ENCODE data around the gene PGLYRP4.
A peak's percentile ranks its signal among the peaks of the same experiment; 100 is the strongest.
"Not testable (repeated sequence)": the region's sequence is repeated elsewhere in the genome, so short reads cannot be mapped to it uniquely, and the experiment has no call there.

Gene PGLYRP4

GRCh38 chr1:153356392-153357075 is 7.9 kb upstream of the PGLYRP4 start:
- no peak for DNase-seq

- peak; percentile 67 for DNase-seq
These were observed 6.9 kb upstream of the PGLYRP4 start for GRCh38 chr1:153355445-153356071.

- no peak for DNase-seq
These were observed 6.0 kb upstream of the PGLYRP4 start for GRCh38 chr1:153354515-153355193.

- DNase-seq: no peak
These were observed 4.7 kb upstream of the PGLYRP4 start for GRCh38 chr1:153353226-153353947.

GRCh38 chr1:153352523-153352922 is 3.9 kb upstream of the PGLYRP4 start:
- DNase-seq: peak; percentile 56

GRCh38 chr1:153350321-153350957 is 1.8 kb upstream of the PGLYRP4 start:
- no peak for DNase-seq

GRCh38 chr1:153349363-153350320 is 1.0 kb upstream of the PGLYRP4 start:
- DNase-seq: no peak

GRCh38 chr1:153347856-153348255 is 785 bp downstream of the PGLYRP4 start:
- DNase-seq: no peak

GRCh38 chr1:153347049-153347448 is 1.6 kb downstream of the PGLYRP4 start:
- not testable (repeated sequence) for DNase-seq

- DNase-seq: no peak
These were observed 2.4 kb downstream of the PGLYRP4 start for GRCh38 chr1:153346077-153346723.

- DNase-seq: no peak
These were observed 3.2 kb downstream of the PGLYRP4 start for GRCh38 chr1:153345187-153346076.

GRCh38 chr1:153344718-153345025 is 4.0 kb downstream of the PGLYRP4 start:
- DNase-seq: no peak

- DNase-seq: no peak
These were observed 4.6 kb downstream of the PGLYRP4 start for GRCh38 chr1:153343811-153344717.

GRCh38 chr1:153343040-153343681 is 5.5 kb downstream of the PGLYRP4 start:
- DNase-seq: no peak

GRCh38 chr1:153342178-153342577 is 6.5 kb downstream of the PGLYRP4 start:
- no peak for DNase-seq

- DNase-seq: no peak
These were observed 7.2 kb downstream of the PGLYRP4 start for GRCh38 chr1:153341431-153341934.

- DNase-seq: no peak
These were observed 8.3 kb downstream of the PGLYRP4 start for GRCh38 chr1:153340356-153340755.

- no peak for DNase-seq
These were observed 8.8 kb downstream of the PGLYRP4 start for GRCh38 chr1:153339802-153340201.
